ENCODE results near the gene SLIT3.

Gene SLIT3

DNA sequence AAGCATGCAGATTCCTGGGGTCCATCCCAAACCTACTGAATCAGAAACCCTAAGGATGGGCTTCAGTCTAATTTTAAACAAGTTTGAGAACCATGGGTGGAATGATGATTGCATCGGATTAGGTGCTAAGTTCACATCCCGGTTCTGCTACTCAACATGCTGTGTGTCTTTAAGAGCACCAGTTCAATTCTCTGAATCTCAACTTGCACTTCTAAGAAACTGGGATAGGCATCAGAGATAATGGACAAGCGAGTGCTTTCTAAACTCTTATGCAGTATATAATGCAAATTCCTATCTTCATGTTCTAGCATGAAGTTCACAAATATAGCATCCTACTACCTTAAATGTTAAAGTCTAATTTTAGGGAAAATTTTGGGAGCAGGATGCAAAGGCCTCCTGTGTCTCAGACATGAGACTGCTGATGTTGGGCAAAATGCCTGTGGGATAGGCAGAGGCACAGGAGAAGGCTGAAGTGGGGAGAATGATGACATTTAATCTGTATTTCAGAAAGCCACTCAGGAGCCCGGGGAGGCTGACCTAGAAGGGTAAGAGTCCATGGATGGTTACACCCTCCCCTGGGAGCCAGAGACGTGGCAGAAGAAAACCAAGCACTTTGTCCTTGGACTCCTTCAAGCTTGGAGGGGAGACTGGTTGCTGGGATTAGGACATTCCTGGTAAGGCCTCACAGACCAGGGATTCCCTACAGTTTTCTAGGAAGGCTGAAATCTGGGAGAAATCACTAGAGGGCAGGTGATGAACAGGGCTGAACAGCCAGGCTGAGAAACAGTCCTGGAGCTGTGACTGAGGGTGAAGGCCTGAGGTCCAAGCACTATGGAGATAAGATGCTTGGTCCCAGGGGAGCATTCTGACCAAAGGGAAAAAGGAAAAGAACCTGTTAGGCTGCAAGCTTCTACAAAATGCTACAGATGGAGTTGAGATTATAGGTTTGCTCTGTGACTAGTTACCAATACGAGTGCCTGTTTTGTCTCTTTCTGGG, 409.8 kb downstream of the SLIT3 start:
- no peak for DNase-seq (ENCODE audit: low read depth, low spot score)

- no peak for DNase-seq (ENCODE audit: low read depth, low spot score)
Observed at GRCh38 chr5:168889039-168889438, 411.9 kb downstream of the SLIT3 start.

DNA sequence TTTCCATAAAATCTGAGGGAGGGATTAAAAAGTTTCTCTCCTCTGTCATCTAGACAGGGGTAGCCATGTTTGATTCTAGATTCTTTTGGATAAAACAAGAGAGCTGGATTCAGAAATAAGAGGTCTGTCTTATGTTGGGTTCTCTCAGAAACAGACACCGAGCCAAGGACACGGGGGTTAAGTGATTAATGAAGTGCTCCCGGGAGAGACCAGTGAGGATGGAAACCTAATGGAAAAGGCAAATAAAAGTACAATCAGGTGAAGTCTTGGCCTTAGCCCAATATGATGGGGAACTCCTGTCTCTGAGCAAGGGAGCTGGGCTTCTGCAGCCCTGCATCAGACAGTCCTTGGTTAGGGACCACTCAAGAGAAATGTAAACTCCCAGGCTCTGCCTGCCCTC, 413.0 kb downstream of the SLIT3 start:
- no peak for DNase-seq (ENCODE audit: low read depth, low spot score)

DNA sequence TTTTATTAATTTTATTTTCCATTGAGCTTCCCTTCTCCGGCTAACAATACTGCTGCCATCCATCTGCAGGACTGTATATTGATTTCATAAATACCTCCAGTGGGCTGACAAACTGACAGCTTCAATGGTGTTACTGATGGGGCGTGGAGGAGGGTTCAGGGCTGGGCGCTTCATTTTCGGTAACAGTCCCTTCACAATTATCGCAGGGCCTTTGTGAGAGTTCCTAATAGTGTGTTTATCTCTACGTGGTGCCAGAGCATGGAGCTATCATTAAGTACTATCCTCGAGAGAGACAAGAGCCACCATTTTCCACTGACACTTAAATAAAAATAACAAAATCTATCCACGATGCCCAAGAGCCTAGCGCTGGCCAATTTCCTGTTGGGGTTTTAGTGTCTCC, 414.8 kb downstream of the SLIT3 start:
- no peak for DNase-seq (ENCODE audit: low read depth, low spot score)

GRCh38 chr5:168885324-168886120, 415.4 kb downstream of the SLIT3 start:
- no peak for DNase-seq (ENCODE audit: low read depth, low spot score)

- DNase-seq (ENCODE audit: low read depth, low spot score): no peak
Observed at GRCh38 chr5:168883991-168884390, 416.9 kb downstream of the SLIT3 start.

- DNase-seq (ENCODE audit: low read depth, low spot score): peak; percentile 80
Observed at GRCh38 chr5:168883281-168883741, 417.6 kb downstream of the SLIT3 start.

GRCh38 chr5:168882283-168882682, 418.7 kb downstream of the SLIT3 start:
- no peak for DNase-seq (ENCODE audit: low read depth, low spot score)

DNA sequence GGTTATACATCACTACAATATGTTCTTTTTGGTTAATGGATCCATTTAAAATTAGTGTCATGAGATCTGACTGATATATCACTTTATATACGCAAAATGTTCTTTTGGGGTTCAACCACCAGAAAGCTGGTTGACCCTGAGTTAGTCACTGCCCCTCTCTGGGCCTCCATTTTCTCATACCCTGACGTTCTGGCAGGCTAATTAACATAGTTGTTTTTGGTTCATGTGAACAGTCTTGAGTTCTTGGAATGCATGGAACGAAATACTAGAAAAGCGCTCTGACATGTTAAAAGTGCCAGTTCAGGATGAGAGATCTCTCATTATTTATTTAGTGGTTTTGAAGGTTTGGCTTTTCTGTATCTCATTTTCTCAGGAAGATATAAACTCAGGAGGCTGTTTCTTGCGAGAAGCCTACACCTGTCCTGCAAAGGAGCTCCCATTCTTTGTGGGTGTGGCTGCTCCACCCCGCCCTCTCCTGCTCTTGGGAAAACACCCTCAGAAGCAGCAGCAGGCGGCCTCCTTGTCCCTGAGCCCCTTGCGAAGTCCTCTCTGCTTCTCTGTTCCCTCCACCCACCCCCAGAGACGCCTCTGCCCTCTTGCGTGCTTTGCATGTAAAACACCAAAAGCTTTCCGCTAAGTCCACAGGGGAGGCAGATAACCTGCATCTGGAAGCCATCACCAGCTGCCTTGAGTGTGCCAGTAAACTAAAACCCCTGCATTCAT, 419.4 kb downstream of the SLIT3 start:
- peak; percentile 91 for DNase-seq (ENCODE audit: low read depth, low spot score)

DNA sequence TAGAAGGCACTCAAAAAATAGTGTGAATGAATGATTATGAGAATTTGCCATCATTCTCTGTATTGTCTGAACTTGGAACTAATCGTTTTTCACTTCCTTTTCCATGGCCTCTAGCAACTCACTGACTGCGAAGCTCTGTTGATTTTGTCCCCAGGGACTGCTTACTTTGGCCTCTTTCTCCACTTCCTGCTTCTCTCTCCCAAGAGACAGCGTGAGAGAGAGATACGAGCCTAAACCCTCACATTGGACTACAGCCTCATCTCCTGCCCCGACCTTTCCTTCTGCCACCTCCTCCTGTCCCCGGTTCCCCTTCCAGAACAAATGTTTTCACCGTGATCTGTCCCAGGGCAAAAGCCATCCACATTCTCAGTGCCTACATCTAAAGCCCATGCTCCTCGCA, 421.0 kb downstream of the SLIT3 start:
- DNase-seq (ENCODE audit: low read depth, low spot score): no peak

- no peak for DNase-seq (ENCODE audit: low read depth, low spot score)
Observed at GRCh38 chr5:168879331-168879730, 421.6 kb downstream of the SLIT3 start.

- peak; percentile 22 for DNase-seq (ENCODE audit: low read depth, low spot score)
Observed at GRCh38 chr5:168878135-168878745, 422.7 kb downstream of the SLIT3 start.

DNA sequence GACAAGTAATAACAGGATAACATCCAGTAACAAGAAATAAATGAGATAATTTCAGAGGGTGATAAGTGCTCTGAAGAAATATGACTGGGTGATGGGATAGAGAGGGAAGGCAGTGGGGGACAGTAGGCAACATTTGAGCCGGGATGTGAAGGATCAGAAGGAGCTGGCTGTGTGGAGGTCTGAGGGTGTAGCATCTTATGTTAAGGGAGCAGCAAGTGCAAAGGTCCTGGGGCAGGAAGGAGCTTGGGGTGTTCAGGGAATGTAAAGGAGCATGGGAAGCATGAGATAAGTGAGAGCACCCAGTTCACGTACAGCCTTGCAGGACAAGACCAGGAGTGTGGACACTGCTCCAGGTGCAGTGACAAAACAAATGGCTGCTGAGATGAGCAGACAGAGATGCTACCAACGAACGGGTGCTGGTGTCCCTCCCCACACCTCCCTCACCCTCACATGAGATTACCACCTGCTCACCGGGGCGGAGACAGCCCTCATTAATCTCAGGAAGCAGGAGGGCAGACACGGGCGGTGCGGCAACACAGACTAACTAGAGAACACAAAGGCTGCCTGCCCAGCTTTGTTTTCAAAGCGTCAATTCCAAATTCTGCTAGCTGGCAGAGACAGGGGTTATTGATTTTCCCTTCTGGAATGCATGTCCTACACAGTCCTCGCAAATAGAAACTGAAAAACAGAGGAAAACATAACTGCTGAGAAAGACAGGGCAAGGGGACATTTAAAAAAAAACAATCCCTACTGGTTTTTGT, 423.6 kb downstream of the SLIT3 start:
- DNase-seq (ENCODE audit: low read depth, low spot score): no peak

DNA sequence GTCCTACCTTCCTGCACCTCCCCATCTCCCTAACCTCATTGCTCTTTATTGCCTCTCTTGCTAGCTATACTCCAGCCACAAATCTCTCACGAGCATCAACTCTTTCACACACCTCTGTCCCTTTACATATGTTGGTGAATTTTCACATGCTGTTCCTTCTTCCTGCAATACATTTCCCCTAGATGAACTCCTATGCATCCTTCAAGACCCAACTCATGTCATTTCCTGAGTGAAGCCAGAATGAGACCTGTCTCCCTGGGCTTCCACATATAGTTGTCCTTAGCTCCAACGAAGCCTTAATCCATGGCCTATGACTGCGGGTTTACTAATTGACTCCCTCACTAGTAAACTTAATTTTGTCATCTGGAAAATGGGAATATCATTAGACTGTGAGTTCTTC, 424.5 kb downstream of the SLIT3 start:
- DNase-seq (ENCODE audit: low read depth, low spot score): no peak

DNA sequence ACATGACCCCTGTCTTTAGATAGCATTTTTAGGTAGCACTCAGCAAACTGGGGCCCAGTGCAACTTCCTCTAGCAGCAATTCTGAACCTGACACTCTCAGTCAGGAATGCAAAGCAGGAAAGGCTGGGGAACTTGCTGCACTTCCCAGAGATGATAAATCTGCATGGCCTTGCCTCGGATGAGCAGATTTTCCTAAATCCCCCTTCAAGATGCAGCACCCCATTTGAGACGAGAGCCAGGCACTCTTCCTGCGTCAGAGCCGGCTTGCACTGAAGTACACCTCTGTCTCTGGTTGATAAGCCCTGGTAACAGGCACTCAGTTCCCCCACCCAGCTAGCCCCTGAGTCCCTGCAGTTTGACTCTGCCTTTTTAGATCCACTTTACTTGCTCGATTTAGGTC, 425.1 kb downstream of the SLIT3 start:
- peak; percentile 73 for DNase-seq (ENCODE audit: low read depth, low spot score)

DNA sequence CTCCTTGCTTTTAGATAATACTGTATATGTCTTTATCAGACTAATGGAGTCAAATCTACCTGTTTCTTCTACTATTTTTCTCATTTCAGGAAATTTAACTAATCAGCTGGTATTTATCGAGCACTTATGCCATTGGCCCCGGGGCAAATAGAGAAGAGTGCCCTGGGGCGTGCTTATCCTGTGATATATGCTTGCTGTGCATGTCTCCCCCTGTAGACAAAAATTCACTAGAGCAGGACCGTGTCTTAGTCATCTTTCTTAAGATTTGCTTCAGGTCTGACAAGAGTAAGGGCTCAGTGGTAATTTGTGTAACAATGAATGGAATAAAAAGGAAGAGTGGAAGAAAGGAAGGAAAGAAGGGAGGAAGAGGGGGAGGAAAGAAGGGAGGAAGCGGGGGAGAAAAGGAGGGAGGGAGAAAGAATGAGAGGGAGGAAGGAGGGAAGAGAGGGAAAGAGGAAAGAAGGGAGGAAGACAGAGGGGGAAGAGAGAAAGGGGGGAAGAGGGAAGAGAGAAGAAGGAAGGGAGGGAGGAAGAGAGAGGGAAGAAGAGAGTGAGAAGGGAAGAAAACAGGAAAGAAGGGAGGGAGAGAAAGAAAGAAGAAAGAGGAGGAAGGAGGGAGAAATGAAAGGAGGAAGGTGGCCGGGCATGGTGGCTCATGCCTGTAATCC, 426.1 kb downstream of the SLIT3 start:
- peak; percentile 27 for DNase-seq (ENCODE audit: low read depth, low spot score)

- no peak for DNase-seq (ENCODE audit: low read depth, low spot score)
Observed at GRCh38 chr5:168872246-168872645, 428.7 kb downstream of the SLIT3 start.

DNA sequence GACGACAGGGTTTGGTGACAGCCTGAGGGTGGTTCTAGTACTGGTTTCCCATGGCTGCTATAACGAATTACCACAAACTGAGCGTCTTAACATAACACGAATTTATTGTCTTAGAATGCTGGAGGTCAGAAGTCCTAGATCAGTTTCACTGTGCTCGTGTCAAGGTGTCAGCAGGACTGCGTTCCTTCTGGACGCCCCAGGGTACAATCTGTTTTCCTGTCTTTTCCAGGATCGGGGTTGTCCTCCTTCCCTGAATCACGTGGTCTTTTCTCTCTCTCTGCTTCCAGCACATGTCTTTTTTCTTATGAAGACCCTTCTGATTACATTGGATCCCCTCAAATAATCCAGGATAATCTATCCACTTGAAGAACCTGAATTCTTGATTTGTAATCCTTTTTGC, 430.0 kb downstream of the SLIT3 start:
- DNase-seq (ENCODE audit: low read depth, low spot score): peak; percentile 22

GRCh38 chr5:168869615-168870227, 431.2 kb downstream of the SLIT3 start:
- no peak for DNase-seq (ENCODE audit: low read depth, low spot score)

DNA sequence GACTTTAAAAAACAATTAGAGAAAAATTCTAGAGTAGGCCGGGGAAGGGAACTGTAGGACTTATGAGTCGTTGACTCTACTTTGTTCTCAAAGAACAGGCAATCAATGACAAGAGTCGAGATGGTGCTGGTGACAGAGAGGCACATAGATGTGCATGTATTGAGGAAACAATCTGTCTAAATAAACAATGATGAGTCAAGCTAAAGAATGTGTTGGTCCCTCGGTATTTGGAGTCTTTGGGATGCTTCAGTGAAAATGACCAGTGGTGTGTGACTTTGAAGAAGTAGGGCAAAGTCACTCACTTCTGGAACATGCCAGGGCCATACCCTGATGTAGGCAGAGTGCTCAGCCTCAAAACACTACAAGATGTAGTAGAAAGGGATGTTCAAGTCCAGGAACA, 433.7 kb downstream of the SLIT3 start:
- DNase-seq (ENCODE audit: low read depth, low spot score): no peak
